Thyroid gland (tissue), 4 donors: Measurements from ENCODE around the gene GPR119. TPM values are rescaled to one million over a fixed set of nuclear protein-coding genes. Genes with fewer than 3 reads are reported as not detected.
A peak's percentile ranks its signal among the peaks of the same experiment; 100 is the strongest.

Experiments
- DNase-seq, 2 donors: peaks; one replicate each; pipeline ENCODE4 v3.0.0-alpha.2; 2019
- H3K27ac ChIP-seq, 3 donors: fragments of 200-600 bp; sonication (generic); 1 replicate in 2 of 3; 2 replicates in 1 of 3; pipeline ENCODE4 v1.5.1; 2016 to 2019; ENCODE audit warnings: mild to moderate bottlenecking in 1 of 3, moderate library complexity in 1 of 3
- H3K27me3 ChIP-seq: fragments of 200-600 bp; sonication (generic); one replicate; pipeline ENCODE4 v1.5.1; 2019
- H3K36me3 ChIP-seq, 2 donors: fragments of 200-600 bp; sonication (generic); one replicate each; pipeline ENCODE4 v1.5.1; 2016 to 2019
- H3K4me1 ChIP-seq, 2 donors: fragments of 200-600 bp; sonication (generic); one replicate each; pipeline ENCODE4 v1.5.1; 2017 to 2019
- H3K4me3 ChIP-seq, 3 donors: fragments of 200-600 bp; sonication (generic); replicated peaks in 1 of 3; 1 replicate in 2 of 3; 2 replicates in 1 of 3; pipeline ENCODE4 v1.5.1; 2016; ENCODE audit warnings: mild to moderate bottlenecking in 1 of 3
- H3K9me3 ChIP-seq: fragments of 200-600 bp; sonication (generic); one replicate; pipeline ENCODE4 v1.5.1; 2017
- POLR2A ChIP-seq, 2 donors: fragments of 450-650 bp; IDR thresholded peaks; one replicate each; pipeline ENCODE4 v1.6.1; 2017; ENCODE audit warnings: antibody characterized with exemption in 2 of 2, mild to moderate bottlenecking in 2 of 2, moderate library complexity in 1 of 2
- WGBS, 2 donors: methylation state at CpG; one replicate each; pipeline ENCODE4 v1.1.5; 2017; 5-methylcytosine and 5-hydroxymethylcytosine counted together
- intact Hi-C: fragments of 100-400 bp; cut with DNase I; formaldehyde crosslinking; loops from one replicate; pipeline ENCODE4 v1.15.1; 2023
- total RNA-seq, 4 donors: library from RNA; depleted of rRNA; stranded (reverse); fragments of >200 nt; gene quantifications; one replicate each; pipeline ENCODE4 v1.2.3, GENCODE V29; 2016
- TF ChIP-seq, protein P1 (sequence below), 6 experiments: fragments of 200-600 bp in 3 of 6; fragments of 450-650 bp in 3 of 6; sonication (generic) in 3 of 6; IDR thresholded peaks; one replicate each; pipeline ENCODE4 v1.5.1; 2016 to 2019; ENCODE audit warnings: antibody characterized with exemption in 6 of 6, mild to moderate bottlenecking in 2 of 6, inconsistent platforms in 1 of 6, moderate library complexity in 1 of 6

The GPR119 gene
- total RNA-seq, 4 donors from 2014 or later = not detected

DNA sequence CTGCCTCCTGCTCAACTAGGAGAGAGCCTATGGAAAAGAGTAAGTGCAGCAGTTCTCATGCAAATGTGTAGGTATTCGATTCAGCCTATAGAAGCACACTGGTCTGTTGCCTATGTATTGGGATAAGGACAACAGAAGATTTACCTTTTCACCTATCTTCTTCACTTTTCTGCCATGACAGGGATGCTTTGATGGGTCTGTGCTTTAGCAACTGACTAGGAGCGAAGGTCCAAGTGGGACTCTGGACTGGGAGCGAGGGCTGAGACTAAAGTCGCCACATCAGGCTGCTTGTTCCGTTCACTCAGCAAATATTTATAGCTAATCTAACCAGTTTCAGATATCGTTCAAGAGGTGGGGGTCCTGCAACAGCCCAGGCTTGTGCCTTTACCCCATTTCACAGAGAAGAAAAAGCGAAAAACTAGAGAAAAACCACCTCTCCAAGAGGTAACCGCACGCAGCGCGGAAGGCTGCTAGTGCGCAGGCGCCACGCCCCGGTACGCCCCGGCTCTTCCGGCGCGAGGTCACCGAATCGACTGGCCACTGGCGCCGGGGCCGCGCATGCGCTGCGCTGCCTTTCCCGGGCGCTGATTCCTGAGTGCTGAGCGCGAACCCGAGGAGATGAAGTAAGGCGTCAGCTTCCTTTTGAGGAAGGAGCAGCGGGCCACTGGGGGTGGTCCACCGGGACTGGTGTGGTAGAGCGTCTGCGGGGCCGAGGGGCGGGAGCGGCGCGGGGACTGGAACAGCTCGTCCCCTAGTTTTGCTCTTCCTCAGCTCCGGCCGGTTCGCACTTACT, 16.1 kb upstream of the GPR119 start, which contains the start of gene RBMX2:
RBMX2 (plus strand) TSS at position 573 of the 793 bp plus-strand sequence; CDS start at position 619, 46 bp downstream.
- no peaks in the 10 kb centered on the region for H3K27me3 ChIP-seq
- intact Hi-C loops = no loop called here
- H3K4me3 ChIP-seq = peak within 1 kb of the TSS in 2 of 3 donors; percentile 37 to 60
- H3K36me3 ChIP-seq = no peaks in the 10 kb centered on the region
- peaks cover 0 to 7% of the 10 kb centered on the region in 2 donors for H3K4me1 ChIP-seq
- 5 to 6% methylated on average over 7 to 10 of the region's 47 CpGs for WGBS, 2 donors
- peak; percentile 69 to 71 for DNase-seq
- peak within 1 kb of the TSS; percentile 61 to 80 (median 64) for H3K27ac ChIP-seq
- TF ChIP-seq, protein P1, sequence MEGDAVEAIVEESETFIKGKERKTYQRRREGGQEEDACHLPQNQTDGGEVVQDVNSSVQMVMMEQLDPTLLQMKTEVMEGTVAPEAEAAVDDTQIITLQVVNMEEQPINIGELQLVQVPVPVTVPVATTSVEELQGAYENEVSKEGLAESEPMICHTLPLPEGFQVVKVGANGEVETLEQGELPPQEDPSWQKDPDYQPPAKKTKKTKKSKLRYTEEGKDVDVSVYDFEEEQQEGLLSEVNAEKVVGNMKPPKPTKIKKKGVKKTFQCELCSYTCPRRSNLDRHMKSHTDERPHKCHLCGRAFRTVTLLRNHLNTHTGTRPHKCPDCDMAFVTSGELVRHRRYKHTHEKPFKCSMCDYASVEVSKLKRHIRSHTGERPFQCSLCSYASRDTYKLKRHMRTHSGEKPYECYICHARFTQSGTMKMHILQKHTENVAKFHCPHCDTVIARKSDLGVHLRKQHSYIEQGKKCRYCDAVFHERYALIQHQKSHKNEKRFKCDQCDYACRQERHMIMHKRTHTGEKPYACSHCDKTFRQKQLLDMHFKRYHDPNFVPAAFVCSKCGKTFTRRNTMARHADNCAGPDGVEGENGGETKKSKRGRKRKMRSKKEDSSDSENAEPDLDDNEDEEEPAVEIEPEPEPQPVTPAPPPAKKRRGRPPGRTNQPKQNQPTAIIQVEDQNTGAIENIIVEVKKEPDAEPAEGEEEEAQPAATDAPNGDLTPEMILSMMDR (IDR thresholded peaks at IDR 0.05) = no peak
- peak in 1 of 2 donors; percentile 60 for TF ChIP-seq POLR2A (IDR thresholded peaks at IDR 0.05)
- no peaks in the 10 kb centered on the region for H3K9me3 ChIP-seq

DNA sequence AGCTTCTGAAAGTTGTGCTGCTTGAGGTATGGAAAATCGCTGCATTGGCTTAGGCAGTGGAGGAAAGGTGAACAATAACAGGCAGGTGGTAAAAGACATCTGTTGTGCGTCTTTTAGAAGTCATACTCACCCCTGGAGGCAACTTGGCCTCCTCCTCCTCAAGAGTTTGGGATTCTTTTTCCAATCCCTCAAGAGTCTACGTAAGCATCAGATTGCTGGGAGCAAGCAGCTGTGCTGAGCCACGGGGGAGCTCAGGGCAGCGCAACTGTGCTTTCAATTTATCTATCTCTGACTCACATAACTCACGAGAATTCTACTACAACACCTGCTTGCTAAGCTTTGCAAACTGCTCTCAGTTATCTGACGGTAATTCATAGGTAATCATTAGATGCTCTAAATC, 9.9 kb upstream of the GPR119 start:
- DNase-seq = no peak
- Histone ChIP-seq H3K9me3 (no peaks in the 10 kb centered on the region), H3K27me3 (no peaks in the 10 kb centered on the region), H3K4me3 (no peak overlapping the region), H3K27ac (no peak overlapping the region), H3K4me1 (no peaks in the 10 kb centered on the region), H3K36me3 (no peaks in the 10 kb centered on the region)
- intact Hi-C loops = loop anchor here (10.0 kb wide), 1 partner anchor 519 kb away; no protein-coding TSS in a partner anchor
- WGBS, 2 donors = 58 to 61% methylated on average over 7 of the region's 7 CpGs
- TF ChIP-seq POLR2A (IDR thresholded peaks at IDR 0.05) = no peak

DNA sequence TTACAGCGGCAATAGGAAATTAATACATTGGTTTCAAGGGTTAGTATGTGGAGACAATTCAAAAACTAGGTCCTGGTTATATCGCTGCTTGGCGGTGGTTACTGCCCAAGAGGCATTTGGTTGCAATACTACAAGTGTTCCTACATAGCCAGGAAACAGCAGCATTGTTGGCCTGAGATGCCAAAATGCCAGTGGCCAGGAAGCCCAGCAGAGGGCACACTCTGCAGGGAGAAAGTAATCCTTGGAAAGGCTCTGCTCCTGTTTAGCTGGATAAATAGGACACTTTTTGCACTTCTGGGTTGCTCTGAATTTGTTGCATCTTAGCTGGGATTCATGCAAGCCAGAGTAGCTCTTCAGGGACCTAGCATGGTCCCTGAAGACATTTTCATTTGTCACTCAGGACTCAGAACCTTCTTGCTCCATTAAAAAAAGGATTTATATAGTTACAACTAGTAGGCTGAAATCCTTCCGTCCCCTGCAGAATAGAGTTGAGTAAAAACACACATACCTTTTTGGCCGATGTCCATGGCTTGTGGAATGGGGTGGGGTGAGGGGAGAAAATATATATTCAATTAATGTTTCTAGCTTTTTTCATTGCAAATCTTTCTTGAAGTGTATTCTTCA, 8.1 kb upstream of the GPR119 start:
- no peak for TF ChIP-seq POLR2A (IDR thresholded peaks at IDR 0.05)
- TF ChIP-seq, protein P1 (IDR thresholded peaks at IDR 0.05) = peak in 4 of 6 experiments; percentile 12 to 58 (median 47)
- H3K27me3 ChIP-seq = no peaks in the 10 kb centered on the region

GRCh38 chrX:130386408-130386808, 934 bp upstream of the GPR119 start:
- no peaks in the 10 kb centered on the region for H3K4me1 ChIP-seq
- no peaks in the 10 kb centered on the region for H3K9me3 ChIP-seq
- no peaks in the 10 kb centered on the region for H3K27me3 ChIP-seq
- no peak overlapping the region for H3K27ac ChIP-seq
- no peak for DNase-seq
- TF ChIP-seq, protein P1 (IDR thresholded peaks at IDR 0.05) = no peak
- TF ChIP-seq POLR2A (IDR thresholded peaks at IDR 0.05) = no peak
- 52 to 67% methylated on average over 4 to 5 of the region's 5 CpGs for WGBS, 2 donors
- H3K4me3 ChIP-seq = no peak overlapping the region
- intact Hi-C loops = no loop called here
- H3K36me3 ChIP-seq = no peaks in the 10 kb centered on the region

More for the DNA sequence above, 8.1 kb upstream of the GPR119 start:
- no peaks in the 10 kb centered on the region for H3K36me3 ChIP-seq
- no peaks in the 10 kb centered on the region for H3K9me3 ChIP-seq
- no peak overlapping the region for H3K27ac ChIP-seq
- intact Hi-C loops = loop anchor here (10.0 kb wide), 1 partner anchor 521 kb away; no protein-coding TSS in a partner anchor
- DNase-seq = peak; percentile 37 to 43
- no peak overlapping the region for H3K4me3 ChIP-seq
- 23 to 32% methylated on average over 5 of the region's 5 CpGs for WGBS, 2 donors
- no peaks in the 10 kb centered on the region for H3K4me1 ChIP-seq

DNA sequence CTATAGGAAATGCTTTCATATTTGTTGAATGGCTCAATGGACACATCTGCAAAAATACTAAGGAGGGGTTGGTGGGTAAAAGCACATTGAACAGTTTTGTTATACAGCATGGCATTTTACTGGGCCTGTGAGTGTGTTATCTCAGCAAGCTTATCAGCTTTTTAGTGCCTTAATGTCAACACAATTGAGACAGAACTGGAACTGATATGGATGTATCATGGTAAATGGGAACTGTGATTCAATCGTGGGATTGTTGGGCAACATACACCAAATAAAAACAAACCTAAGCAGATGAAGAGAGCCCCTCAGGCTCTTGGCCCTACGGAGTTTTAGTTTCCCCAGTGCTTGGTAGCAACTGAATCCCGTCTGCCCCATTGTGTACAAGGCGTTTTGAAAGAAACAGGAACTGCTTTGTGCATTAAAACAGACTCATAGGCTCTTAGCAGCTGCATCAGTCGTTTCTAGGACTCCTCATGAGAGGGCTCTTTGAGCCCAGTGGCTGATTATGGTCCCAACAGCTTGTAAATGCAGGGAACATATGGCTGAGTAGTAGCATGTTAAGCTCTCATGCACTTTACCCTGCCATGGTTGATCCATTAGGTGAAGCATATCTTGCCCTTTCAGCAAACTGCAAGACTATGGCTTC, 7.3 kb downstream of the GPR119 start:
- Histone ChIP-seq H3K27ac (no peak overlapping the region), H3K4me3 (no peak overlapping the region), H3K36me3 (no peaks in the 10 kb centered on the region), H3K4me1 (no peaks in the 10 kb centered on the region), H3K27me3 (no peaks in the 10 kb centered on the region), H3K9me3 (no peaks in the 10 kb centered on the region)
- TF ChIP-seq, protein P1 (IDR thresholded peaks at IDR 0.05) = no peak
- TF ChIP-seq POLR2A (IDR thresholded peaks at IDR 0.05) = no peak
- intact Hi-C loops = no loop called here
- 27 to 34% methylated on average over 5 of the region's 5 CpGs for WGBS, 2 donors
- no peak for DNase-seq
